ENCODE data around the gene RLBP1.
"Not testable (repeated sequence)": the region's sequence is repeated elsewhere in the genome, so short reads cannot be mapped to it uniquely, and the experiment has no call there.

RLBP1 gene

GRCh38 chr15:89221543-89221942 lies at the start of gene RLBP1:
TSS of gene RLBP1 (minus strand) at chr15:89221579. CDS start at chr15:89218975, 2,604 bp downstream.
- TF ChIP-seq, protein P1, sequence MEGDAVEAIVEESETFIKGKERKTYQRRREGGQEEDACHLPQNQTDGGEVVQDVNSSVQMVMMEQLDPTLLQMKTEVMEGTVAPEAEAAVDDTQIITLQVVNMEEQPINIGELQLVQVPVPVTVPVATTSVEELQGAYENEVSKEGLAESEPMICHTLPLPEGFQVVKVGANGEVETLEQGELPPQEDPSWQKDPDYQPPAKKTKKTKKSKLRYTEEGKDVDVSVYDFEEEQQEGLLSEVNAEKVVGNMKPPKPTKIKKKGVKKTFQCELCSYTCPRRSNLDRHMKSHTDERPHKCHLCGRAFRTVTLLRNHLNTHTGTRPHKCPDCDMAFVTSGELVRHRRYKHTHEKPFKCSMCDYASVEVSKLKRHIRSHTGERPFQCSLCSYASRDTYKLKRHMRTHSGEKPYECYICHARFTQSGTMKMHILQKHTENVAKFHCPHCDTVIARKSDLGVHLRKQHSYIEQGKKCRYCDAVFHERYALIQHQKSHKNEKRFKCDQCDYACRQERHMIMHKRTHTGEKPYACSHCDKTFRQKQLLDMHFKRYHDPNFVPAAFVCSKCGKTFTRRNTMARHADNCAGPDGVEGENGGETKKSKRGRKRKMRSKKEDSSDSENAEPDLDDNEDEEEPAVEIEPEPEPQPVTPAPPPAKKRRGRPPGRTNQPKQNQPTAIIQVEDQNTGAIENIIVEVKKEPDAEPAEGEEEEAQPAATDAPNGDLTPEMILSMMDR (IDR thresholded peaks at IDR 0.05) = no peak
- no peak for TF ChIP-seq ZFX (IDR thresholded peaks at IDR 0.05; ENCODE audit: borderline replicate concordance)
- H3K27ac ChIP-seq = no peak within 1 kb of the TSS

- H3K27ac ChIP-seq = not testable (repeated sequence)
Measured at GRCh38 chr15:89250142-89250541, 28.8 kb upstream of the RLBP1 start.

DNA sequence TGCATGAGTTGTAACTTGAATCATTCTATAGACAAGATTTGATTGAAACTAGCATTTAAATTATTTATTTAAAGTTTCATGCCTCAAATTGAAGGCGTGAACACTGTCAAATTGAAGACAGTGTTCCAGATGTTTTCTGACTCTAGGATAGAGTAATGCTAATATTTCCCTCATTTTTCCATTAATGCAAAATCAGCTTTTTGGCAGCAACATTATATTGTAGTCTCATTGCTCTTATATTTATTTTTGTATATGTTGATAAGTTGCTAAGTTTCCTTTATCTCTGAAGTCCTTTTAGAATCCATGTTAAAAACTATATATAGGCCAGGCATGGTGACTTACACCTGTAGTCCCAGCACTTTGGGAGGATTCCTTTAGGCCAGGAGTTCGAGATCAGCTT lies 27.2 kb upstream of the RLBP1 start:
- TF ChIP-seq, protein P1 (IDR thresholded peaks at IDR 0.05) = no peak
- TF ChIP-seq ZFX (IDR thresholded peaks at IDR 0.05; ENCODE audit: borderline replicate concordance) = no peak
- H3K27ac ChIP-seq = no peak overlapping the region

DNA sequence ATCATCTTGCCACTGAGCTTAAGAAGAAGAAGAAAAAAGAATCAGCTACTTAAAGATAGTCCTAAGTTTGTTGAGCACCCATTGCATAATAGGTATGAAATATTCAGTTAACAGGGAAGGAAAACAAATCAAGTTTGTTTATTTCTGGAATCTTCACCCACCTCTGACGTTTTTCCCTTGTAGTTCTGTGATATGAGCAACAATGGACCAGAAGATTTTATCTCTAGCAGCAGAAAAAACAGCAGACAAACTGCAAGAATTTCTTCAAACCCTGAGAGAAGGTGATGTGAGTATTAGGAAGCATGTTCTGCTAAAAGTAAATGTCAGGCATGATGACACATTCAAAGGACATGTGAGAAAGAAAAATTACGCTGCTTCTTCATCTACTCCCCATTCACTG lies 26.1 kb upstream of the RLBP1 start:
- no peak overlapping the region for H3K27ac ChIP-seq
- TF ChIP-seq, protein P1 (IDR thresholded peaks at IDR 0.05) = no peak
- TF ChIP-seq ZFX (IDR thresholded peaks at IDR 0.05; ENCODE audit: borderline replicate concordance) = no peak

DNA sequence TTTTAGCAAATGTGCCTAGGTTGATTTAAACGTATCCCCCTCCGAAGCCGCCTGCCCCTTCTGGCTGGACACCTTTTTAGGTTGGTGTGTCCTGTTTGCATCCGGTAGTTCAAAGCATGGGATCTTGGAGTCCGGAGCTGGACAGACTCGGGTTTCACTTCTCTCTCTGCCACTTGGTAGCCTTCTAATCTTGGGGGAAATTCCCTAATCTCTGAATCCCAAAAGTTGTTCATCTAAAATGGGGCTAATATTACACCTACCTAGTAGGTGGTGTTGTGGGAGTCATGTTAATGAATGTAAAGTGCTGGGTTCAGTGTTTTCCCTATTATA lies 23.2 kb upstream of the RLBP1 start:
- no peak for TF ChIP-seq ZFX (IDR thresholded peaks at IDR 0.05; ENCODE audit: borderline replicate concordance)
- TF ChIP-seq, protein P1 (IDR thresholded peaks at IDR 0.05) = no peak

GRCh38 chr15:89243691-89244573 lies 22.6 kb upstream of the RLBP1 start, which contains the start of gene FANCI:
TSS of gene FANCI (plus strand) at chr15:89243979. CDS start at chr15:89247648, 3,669 bp downstream.
- H3K27ac ChIP-seq = peak within 1 kb of the TSS; percentile 77
- no peak for TF ChIP-seq ZFX (IDR thresholded peaks at IDR 0.05; ENCODE audit: borderline replicate concordance)
- TF ChIP-seq, protein P1 (IDR thresholded peaks at IDR 0.05) = peak; percentile 75

More for the DNA sequence above, 23.2 kb upstream of the RLBP1 start:
- H3K27ac ChIP-seq = peak overlapping the region; percentile 77

GRCh38 chr15:89243046-89243690 lies 21.8 kb upstream of the RLBP1 start:
- peak overlapping the region; percentile 77 for H3K27ac ChIP-seq
- TF ChIP-seq ZFX (IDR thresholded peaks at IDR 0.05; ENCODE audit: borderline replicate concordance) = no peak
- TF ChIP-seq, protein P1 (IDR thresholded peaks at IDR 0.05) = no peak

GRCh38 chr15:89239883-89240810 lies 18.8 kb upstream of the RLBP1 start:
- not testable (repeated sequence) for H3K27ac ChIP-seq
